Measurements from ENCODE around the gene GTF2I. TPM values are rescaled to one million over a fixed set of nuclear protein-coding genes. Genes with fewer than 3 reads are reported as not detected.
A peak's percentile ranks its signal among the peaks of the same experiment; 100 is the strongest.
"Not testable (repeated sequence)": the region's sequence is repeated elsewhere in the genome, so short reads cannot be mapped to it uniquely, and the experiment has no call there.

The GTF2I gene
- total and polyA plus RNA-seq, 2 donors (not counting 3 experiments of a cell fraction or from before 2014, with no cell fraction given), result 47.6 to 242 TPM

- Histone ChIP-seq H3K27ac (ENCODE audit: insufficient read depth, low read depth, low read length) (peak overlapping the region; percentile 81), H3K27me3 (ENCODE audit: control insufficient read depth in 2 of 2, insufficient read depth in 2 of 2, low read length in 2 of 2) (no peaks in the 10 kb centered on the region), H3K4me2 (ENCODE audit: insufficient read depth, low read length) (peak overlapping the region; percentile 39), H3K36me3 (ENCODE audit: control insufficient read depth in 2 of 2, extremely low read depth in 1 of 2, insufficient read depth in 2 of 2, low read length in 2 of 2) (peaks cover 0 to 2% of the 10 kb centered on the region in 2 experiments), H3K4me3 (replicated peaks in 1 of 3; ENCODE audit: insufficient read depth in 1 of 3, low read depth in 1 of 3, low read length in 3 of 3) (peak overlapping the region; percentile 68 to 97 (median 87)), H4K20me1 (replicated peaks; ENCODE audit: control insufficient read depth, extremely low read depth, insufficient read depth, low read length) (peaks cover 4% of the 10 kb centered on the region), H3K9ac (replicated peaks; ENCODE audit: extremely low read depth, insufficient read depth, low read length) (peak overlapping the region; percentile 95), H3K4me1 (ENCODE audit: control insufficient read depth, extremely low read depth, insufficient read depth, low read length) (peaks cover 36% of the 10 kb centered on the region), H3K9me1 (replicated peaks; ENCODE audit: control insufficient read depth, extremely low read depth, insufficient read depth, low read length) (no peaks in the 10 kb centered on the region), H2AFZ (ENCODE audit: low read depth, low read length) (no peak overlapping the region), H3K9me3 (replicated peaks; ENCODE audit: control insufficient read depth, insufficient read depth, low read length) (no peaks in the 10 kb centered on the region), H3K79me2 (ENCODE audit: control insufficient read depth, insufficient read depth, low read length) (peaks cover 53% of the 10 kb centered on the region)
- intact Hi-C loops (cut with micrococcal nuclease), result loop anchor here (5.0 to 10.0 kb wide), 3 partner anchors 51 to 241 kb away; partner anchors contain the start of gene GTF2IRD1
- peak; percentile 94 for DNase-seq (ENCODE audit: low read depth, low spot score)
- no TSS peak for BruUV-seq (replicated peaks)
- FAIRE-seq, result peak; percentile 95
- TF ChIP-seq, protein P1, sequence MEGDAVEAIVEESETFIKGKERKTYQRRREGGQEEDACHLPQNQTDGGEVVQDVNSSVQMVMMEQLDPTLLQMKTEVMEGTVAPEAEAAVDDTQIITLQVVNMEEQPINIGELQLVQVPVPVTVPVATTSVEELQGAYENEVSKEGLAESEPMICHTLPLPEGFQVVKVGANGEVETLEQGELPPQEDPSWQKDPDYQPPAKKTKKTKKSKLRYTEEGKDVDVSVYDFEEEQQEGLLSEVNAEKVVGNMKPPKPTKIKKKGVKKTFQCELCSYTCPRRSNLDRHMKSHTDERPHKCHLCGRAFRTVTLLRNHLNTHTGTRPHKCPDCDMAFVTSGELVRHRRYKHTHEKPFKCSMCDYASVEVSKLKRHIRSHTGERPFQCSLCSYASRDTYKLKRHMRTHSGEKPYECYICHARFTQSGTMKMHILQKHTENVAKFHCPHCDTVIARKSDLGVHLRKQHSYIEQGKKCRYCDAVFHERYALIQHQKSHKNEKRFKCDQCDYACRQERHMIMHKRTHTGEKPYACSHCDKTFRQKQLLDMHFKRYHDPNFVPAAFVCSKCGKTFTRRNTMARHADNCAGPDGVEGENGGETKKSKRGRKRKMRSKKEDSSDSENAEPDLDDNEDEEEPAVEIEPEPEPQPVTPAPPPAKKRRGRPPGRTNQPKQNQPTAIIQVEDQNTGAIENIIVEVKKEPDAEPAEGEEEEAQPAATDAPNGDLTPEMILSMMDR (IDR thresholded peaks at IDR 0.05; ENCODE audit: extremely low read depth in 1 of 2, insufficient read depth in 1 of 2, low read depth in 1 of 2, low read length in 2 of 2), result no peak
- peak; percentile 66 for TF ChIP-seq POLR2AphosphoS5 (IDR thresholded peaks at IDR 0.05; ENCODE audit: insufficient read depth, low read depth, low read length)
- no peak for TF ChIP-seq POLR2A (IDR thresholded peaks at IDR 0.05; ENCODE audit: low read depth, low read length)
- no peak for TF ChIP-seq EZH2 (IDR thresholded peaks at IDR 0.05; ENCODE audit: borderline replicate concordance, low read depth, low read length, severe bottlenecking)
- TF ChIP-seq FOS (IDR thresholded peaks at IDR 0.05; ENCODE audit: borderline replicate concordance, insufficient read depth, low read length), result peak; percentile 46
- TF ChIP-seq MYC (IDR thresholded peaks at IDR 0.05; ENCODE audit: low read depth, low read length), result no peak
- TF ChIP-seq GATA2 (IDR thresholded peaks at IDR 0.05; ENCODE audit: insufficient read depth, insufficient read length, low read depth, low read length), result no peak
- TF ChIP-seq JUN (IDR thresholded peaks at IDR 0.05; ENCODE audit: borderline replicate concordance, insufficient read depth, insufficient read length, low read depth), result no peak
- TF ChIP-seq MAX (IDR thresholded peaks at IDR 0.05; ENCODE audit: insufficient read depth, insufficient read length), result no peak
- ChIA-PET CTCF (interaction anchor here (0.7 to 1.1 kb wide), 2 partner anchors 33 to 274 kb away, joined by 3 to 4 read pairs; no protein-coding TSS in a partner anchor), POLR2A (interaction anchor here (0.6 kb wide), 1 partner anchor 807 kb away, joined by 5 read pairs; no protein-coding TSS in a partner anchor)
- dilution Hi-C loops (cut with MboI; ENCODE audit: extremely low pct_ligation_motif_present, low sequenced_read_pairs), result no loop called here
Observed at GRCh38 chr7:74658178-74659004, 873 bp downstream of the GTF2I start.

- H3K9me1 ChIP-seq (replicated peaks; ENCODE audit: control insufficient read depth, extremely low read depth, insufficient read depth, low read length); BruUV-seq (replicated peaks); H3K36me3 ChIP-seq (ENCODE audit: control insufficient read depth in 2 of 2, extremely low read depth in 1 of 2, insufficient read depth in 2 of 2, low read length in 2 of 2); H3K9me3 ChIP-seq (replicated peaks; ENCODE audit: control insufficient read depth, insufficient read depth, low read length); intact Hi-C loops (cut with micrococcal nuclease); H2AFZ ChIP-seq (ENCODE audit: low read depth, low read length); dilution Hi-C loops (cut with MboI; ENCODE audit: extremely low pct_ligation_motif_present, low sequenced_read_pairs); H4K20me1 ChIP-seq (replicated peaks; ENCODE audit: control insufficient read depth, extremely low read depth, insufficient read depth, low read length); DNase-seq (ENCODE audit: low read depth, low spot score); CTCF ChIA-PET; H3K9ac ChIP-seq (replicated peaks; ENCODE audit: extremely low read depth, insufficient read depth, low read length); H3K27me3 ChIP-seq (ENCODE audit: control insufficient read depth in 2 of 2, insufficient read depth in 2 of 2, low read length in 2 of 2); FAIRE-seq: not testable (repeated sequence)
- Histone ChIP-seq H3K4me2 (ENCODE audit: insufficient read depth, low read length) (peak overlapping the region; percentile 63), H3K4me3 (replicated peaks in 1 of 3; ENCODE audit: insufficient read depth in 1 of 3, low read depth in 1 of 3, low read length in 3 of 3) (peak overlapping the region in 1 of 3 experiments; percentile 38), H3K79me2 (ENCODE audit: control insufficient read depth, insufficient read depth, low read length) (peaks cover 69% of the 10 kb centered on the region), H3K27ac (ENCODE audit: insufficient read depth, low read depth, low read length) (peak overlapping the region; percentile 5), H3K4me1 (ENCODE audit: control insufficient read depth, extremely low read depth, insufficient read depth, low read length) (peaks cover 36% of the 10 kb centered on the region)
- POLR2A ChIA-PET, result interaction anchor here (0.7 kb wide), 1 partner anchor 626 kb away, joined by 3 read pairs; no protein-coding TSS in a partner anchor
Observed at GRCh38 chr7:74660202-74660601, 2.7 kb downstream of the GTF2I start.

Measured in endothelial cell of umbilical vein (primary cell).